Epidermal melanocyte (primary cell): ENCODE measurements around the gene SLC39A11.
"Not testable (repeated sequence)": the region's sequence is repeated elsewhere in the genome, so short reads cannot be mapped to it uniquely, and the experiment has no call there.

Experiments used
- DNase-seq: peaks from one replicate; pipeline ENCODE4 v3.0.0; 2011; ENCODE audit warnings: low spot score; ENCODE audit not compliant: insufficient read length

Gene SLC39A11

DNA sequence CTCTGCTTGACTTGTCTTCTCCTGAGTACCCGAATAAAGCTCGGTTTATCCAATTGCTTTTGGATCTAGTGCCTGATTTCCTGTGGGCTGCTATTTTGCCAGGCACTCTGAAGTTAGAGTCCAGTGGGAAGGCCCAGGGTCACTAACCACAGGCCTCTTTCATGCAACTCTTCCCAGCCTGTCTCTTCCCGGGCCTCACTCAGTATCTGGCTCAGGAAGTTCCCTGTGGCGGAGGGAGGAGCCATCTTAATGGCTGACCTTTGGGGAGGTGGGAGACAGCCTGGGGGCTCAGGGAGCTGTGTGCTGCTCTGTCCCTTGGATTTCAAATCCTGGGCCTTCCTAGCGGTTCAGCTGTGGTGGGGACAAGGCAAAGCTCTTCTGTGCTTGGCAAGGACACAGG, 328.5 kb downstream of the SLC39A11 start:
- DNase-seq, result no peak

DNA sequence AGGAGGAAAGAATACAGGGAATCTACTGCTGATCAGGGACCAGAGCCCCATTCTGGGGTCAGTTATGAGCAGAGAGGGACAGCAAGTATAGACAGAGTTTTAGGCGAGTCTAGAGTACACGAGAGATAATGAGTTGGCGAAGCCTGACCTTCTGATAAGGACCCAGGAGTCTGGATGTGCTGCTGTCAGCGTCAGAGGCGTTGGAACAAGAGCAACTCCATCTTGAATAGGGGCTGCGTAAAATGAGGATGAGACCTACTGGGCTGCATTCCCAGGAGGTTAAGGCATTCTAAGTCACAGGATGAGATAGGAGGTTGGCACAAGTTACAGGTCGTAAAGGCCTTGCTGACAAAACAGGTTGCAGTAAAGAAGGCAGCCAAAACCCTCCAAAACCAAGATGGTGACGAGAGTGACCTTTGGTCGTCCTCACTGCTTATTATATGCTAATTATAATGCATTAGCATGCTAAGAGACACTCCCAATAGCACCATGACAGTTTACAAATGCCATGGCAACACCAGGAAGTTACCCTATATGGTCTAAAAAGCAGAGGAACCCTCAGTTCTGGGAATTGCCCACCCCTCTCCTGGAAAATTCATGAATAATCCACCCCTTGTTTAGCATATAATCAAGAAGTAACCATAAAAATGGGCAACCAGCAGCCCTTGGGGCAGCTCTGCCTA, 330.5 kb downstream of the SLC39A11 start:
- not testable (repeated sequence) for DNase-seq

DNA sequence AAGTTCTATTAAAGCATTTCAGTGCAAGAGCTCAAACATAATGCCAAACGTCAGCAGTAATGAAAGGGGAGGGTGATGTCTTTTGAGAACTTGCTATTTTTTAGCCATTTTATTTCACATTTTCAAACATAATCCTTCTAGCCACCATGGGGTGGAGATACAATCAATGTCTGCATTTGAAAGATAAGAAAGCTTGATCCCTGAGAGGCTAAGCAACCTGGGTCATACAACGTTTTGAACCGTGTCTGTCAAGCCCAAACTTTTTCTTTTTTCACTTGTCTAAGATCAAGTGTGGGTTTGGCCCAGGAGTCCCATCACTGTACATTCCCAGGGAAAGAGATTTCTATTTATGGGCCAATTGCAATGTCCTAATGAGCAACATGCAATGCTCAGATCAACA, 331.1 kb downstream of the SLC39A11 start:
- DNase-seq, result no peak

DNA sequence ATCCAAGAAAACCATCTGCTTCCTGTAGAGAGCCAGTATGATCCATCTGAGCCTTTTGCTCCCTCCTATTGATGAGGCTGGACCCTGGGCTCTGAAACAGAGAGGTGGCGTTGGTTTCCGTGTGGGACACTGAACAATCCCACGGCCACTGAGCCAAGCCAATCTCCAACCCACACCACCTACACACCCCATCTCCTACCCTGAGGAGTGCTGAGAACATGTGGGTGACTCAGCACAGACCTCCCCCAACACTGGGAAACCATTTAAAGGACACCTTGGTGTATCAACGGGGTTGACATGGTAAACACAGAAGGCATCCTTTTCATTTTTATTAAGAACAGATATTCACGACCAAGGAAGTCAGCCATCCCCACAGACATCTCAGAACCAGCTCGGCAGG, 332.1 kb downstream of the SLC39A11 start:
- DNase-seq, result no peak

DNA sequence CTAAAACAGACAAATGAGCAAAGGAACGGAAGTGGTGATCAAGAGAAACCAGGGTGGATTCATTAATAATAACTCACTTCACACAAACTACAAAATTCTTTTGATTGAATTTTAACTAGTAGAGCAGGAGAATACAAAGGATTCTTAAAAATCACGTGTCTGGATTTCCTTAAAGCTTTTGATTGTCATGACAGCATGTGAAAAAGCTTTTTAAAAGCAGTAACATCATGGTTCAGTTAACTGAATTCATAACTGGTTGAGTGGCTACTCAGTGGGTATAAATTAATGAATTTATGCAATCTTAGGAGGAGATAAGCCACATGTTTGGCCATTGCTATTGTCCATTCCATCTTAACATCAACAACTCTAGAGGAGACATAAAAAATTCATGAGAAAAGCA, 333.2 kb downstream of the SLC39A11 start:
- no peak for DNase-seq

DNA sequence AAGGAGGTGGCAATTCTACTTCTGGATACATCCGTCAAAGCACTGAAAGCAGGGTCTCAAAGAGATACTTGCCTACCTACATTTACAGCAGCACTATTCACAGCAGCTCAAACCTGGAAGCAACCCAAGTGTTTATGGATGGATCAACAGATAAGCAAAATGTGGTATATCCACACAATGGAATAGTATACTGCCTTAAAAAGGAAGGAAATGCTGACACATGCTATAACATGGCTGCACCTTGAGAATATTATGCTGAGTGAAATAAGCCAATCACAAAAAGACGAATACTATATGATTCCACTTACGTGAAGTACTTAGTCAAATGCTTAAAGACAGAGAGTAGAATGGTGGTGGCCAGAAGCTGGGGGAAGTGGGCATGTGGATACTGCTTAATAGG, 336.2 kb downstream of the SLC39A11 start:
- DNase-seq, result no peak

DNA sequence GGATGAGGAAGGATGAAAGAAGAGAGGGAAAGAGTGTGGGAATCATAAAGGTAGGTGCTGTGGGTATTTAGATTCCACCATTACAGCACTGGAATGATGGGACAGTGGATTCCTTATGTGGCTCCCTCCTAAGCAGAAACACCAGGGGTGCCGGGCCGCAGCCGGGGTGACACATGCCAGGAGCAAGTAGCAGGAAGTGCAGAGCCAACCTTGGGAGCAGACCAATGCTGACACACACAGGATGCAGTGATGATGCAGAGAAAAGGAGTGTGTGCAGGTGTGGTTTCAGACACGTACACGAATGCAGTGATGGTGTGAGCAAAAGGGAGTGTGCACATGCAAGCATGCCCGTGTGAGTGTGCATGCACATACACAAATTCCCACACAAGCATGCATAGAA, 338.0 kb downstream of the SLC39A11 start:
- DNase-seq, result no peak

DNA sequence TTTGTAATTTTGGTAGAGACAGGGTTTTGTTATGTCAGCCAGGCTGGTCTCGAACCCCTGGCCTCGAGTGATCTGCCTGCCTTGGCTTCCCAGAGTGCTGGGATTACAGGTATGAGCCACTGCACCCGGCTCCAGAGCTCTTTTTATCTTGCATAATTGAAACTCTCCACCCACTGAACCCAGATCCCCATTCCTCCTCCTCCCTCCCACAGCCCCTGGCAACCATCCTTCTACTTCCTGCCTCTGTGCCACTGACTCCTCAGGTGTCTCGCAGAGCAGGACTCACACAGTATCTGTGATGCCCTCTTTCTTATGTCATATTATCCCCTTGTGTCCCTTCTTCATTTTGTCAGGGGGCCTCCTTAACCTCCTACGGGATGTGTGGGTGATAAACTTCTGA, 340.7 kb downstream of the SLC39A11 start:
- no peak for DNase-seq

DNA sequence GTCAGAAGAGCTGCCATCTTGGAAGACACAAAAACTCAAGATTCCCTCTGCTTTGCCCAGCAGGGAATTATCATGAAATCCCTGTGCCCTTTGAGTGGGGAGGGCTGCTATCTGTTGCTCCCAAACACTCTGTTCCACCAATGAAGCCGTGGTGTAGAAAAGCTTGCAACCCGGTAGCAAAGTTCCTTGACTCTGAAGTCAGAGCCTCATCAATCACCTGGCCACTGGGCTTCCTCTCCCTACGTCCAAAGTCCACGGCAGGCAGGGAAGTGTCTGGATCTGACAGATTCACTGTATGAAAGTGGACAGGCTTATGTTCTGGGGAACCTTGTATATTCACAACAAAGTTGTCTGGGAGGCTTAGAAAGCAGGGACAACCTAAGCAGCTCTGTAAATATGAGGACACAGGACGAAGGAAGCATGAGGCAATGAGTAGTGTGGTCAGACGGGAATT, 343.3 kb downstream of the SLC39A11 start:
- DNase-seq, result no peak

DNA sequence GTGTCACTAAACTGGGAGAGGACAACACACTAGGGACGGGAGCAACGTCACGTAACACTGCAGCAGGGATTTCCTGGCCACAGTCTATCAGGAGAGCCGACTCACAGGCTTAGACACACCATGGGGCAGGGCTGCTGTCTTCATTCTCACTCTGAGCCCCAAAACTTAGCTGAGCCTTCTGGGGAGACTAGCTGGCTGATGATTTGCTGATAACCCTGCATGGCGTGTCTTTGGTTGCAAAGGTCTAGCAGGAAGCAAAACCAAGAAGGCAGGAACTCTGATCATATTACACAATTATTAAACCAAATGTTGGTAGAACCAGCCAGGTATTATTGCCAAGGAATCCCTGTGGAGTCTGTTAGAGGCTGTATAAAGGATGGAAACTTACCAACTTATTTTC, 345.0 kb downstream of the SLC39A11 start:
- no peak for DNase-seq

DNA sequence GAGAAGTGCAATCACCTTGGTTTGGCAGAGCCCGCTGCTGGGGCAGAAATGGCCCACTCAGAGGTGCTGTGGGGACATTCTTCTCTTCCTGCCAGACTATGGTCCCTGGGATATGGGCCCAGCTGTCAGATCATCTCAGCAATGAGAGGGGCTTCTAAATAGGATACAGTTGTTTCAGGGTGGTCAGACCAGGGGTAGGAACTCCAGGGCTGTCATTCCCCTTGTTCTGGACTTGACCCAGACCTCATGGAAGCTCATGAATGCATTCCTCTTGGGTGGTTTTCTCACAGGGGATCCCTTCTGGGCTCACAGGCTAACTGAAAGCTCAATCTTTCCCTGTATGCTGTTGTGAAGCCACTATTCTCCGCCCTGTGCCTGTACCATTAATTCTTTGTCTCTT, 347.2 kb downstream of the SLC39A11 start:
- DNase-seq, result no peak

DNA sequence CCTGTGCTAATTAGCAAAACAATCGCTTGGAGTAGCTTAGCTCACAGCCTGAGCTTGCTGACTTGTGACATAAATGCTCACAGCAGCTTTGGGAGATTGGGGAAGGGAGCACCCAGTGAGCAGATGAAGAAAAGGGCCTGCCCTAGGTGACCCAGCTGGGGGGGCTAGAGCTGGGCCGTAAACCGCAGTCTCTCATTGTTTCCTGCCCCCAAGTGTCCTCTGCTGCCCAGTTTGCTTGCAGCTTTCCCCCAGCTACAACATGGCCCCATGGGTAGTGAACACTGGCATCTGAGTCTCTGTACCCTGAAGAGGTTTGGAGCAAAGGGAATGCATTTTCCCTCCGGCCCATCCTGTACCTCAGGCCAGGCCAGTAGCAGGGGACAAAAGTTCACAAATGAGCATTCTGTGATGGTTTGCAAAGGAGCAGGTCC, 349.4 kb downstream of the SLC39A11 start:
- no peak for DNase-seq

DNA sequence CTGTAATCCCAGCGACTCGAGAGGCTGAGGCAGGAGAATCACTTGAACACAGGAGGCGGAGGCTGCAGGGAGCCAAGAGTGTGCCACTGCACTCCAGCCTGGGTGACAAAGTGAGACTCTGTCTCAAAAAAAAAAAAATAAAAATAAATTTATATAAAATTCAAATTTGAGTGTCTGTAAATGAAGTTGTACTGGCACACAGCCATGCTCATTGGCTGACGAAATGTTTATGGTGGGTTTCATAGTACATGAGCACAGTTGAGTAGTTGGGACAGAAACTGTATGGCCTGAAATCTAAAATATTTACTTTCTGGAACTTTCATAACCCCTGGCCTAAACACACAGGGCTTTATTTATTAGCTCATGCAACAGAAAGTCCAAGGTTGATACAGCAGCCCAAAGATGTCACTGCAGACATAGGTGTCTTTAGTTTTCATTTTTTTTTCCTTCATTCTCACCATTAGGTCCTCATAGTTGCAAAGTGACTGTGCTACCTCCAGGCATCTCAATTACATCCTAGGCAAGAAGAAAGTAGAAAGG, 355.3 kb downstream of the SLC39A11 start:
- DNase-seq, result no peak

DNA sequence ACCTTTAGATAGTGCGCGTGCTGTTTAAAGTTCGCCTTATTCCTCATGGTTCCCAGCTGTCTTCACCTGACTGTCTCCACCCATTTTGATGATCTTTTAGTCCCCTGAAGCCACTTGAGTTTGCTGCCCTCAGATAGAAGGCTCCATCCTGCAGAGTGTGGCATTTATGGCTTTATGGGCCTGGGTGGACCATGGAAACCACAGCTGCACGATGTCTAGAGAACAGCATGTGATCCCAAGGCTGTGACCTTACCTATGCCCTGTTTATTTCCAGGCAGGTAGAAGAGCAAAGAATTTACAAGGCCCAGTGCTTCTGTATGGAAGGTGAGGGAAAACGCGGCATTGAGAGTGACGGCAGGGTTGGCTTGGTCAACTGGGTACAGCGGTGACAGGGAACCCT, 356.9 kb downstream of the SLC39A11 start:
- DNase-seq, result no peak

DNA sequence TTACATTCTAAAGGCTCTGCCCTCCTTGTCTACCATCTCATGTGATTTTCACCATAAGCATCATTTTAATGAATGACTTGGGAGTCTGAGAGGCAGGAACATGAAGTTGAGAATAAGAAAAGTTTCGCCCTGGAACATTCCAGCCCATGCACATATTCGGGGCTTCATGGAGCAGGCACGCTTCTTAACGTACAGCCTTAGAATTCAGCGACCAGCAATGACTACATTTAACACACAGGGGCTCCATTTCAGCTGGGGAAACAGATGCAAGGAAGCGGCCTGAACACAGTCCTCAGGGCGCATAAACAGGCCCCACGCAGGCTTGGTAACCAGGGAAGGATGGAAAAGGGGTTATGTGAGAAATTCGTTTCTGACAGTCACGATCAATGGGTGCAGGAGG, 357.4 kb downstream of the SLC39A11 start:
- no peak for DNase-seq

DNA sequence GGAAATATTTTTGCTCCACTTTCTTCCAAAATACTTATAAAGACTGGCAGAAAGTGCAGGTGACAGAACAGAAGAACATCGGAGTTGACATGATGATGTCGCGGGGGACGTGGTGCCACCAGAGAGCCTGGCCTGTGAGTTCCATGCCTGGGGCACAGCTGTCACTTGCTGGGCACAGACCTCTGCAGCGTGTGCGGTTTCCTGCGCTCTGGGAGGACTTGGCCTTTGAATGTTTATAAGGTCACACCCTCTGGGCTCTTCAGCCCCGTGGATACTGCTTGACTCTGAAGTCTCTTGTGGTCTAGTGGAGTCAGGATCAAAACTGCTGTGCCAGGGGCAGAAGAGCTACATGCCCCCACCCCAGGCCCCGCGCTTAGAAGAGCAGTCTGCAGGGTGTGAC, 357.9 kb downstream of the SLC39A11 start:
- no peak for DNase-seq

DNA sequence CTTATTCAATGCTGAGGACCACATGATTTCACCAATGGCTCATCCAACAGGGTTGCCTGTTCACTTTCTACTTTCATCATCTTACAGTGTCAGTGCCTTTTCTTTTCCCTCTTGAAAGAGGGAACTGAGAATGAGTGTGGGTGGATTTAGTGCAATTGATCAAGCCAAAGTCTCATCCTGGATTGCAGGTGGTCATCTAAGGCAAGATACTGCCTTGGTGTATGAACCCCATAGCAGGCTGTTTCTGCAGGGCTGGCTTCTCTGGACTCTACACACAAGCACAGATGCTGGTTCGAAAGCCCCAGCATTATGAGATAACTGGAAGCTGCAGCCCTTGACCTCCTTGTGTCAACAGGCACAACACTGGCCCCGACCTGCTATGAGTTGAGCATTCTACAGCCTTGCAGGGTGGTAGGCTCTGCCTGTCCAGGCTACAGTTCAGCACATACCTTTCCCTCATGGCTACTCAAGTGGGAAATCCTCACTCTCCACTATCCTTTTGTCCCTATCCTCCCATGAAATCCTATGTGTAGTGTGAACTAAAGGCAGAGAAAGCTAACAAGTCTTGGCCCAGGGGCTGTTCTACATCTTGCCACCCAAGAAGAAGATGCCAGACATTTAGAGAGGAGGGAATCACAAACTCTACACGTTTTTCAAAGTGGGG, 358.7 kb downstream of the SLC39A11 start:
- DNase-seq, result no peak

DNA sequence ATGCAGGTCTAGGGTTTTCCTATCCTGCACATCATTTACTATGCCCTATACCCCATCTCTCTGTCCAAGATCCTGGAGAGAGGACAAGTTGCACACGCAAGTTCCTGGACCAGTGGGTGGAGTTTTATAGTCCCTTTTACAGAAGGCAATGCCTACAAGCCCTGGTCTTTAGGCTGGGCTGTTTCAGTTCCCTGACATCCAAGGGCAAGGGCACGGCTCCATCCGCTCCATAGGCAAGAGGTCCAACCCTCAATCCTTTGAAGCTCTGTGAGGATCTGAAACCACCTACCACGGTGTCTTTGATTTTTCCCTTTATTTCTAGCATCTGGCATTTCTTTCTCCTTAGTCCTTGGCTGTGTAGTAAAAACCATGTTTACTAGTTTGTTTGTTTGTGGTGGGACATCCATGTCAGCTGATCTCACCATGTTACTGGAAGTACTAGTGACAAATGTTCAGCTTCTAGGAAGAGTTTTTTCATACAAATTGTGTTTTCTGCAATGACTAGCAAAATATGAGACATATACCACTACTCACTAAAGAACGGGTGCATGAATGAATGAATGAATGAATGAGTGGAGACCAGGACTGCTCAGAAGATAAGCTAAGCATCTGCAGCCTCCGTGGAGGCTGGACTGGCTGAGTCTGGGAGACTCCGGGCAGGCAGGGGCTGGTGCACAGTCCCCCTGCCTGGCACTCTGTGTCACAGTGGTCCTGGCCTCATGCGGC, 359.4 kb downstream of the SLC39A11 start:
- DNase-seq, result no peak

DNA sequence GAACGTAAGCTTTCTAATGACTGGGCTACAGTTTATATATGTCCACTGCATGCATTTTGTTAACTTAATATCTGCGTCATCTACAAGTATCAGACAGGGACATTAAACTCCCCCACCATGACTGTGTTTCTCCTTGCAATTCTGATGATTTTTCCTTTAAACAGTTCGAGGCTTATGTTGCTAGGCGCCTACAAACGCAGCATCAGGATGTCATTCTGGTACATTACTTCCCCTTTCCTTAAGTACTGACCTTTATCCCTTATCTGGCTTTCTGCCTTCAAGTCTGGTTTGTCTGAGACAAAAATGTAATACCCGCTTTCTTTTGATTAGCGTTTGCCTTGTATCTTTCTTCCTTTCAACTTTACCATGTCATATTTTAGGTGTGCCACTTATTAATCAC, 362.4 kb downstream of the SLC39A11 start:
- DNase-seq, result no peak

DNA sequence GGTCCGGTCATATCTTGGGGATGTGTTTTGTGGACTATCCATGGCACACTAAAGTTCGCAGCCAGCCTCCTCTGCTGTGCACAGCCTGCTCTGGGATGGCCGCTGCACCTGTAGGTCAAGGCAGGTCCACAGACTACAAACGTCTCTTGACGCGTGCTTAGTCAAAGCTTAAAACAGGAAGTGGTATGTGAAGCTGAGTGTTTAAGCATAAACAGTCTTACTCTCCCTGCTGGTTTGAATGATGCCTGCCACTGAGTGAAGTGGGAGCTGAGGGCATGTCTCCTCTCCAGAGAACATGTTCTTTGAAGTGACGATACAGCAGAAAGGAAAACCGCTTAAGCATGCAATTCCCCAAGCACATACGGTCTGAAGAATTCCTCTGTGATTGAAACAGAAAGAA, 365.6 kb downstream of the SLC39A11 start:
- DNase-seq, result no peak

DNA sequence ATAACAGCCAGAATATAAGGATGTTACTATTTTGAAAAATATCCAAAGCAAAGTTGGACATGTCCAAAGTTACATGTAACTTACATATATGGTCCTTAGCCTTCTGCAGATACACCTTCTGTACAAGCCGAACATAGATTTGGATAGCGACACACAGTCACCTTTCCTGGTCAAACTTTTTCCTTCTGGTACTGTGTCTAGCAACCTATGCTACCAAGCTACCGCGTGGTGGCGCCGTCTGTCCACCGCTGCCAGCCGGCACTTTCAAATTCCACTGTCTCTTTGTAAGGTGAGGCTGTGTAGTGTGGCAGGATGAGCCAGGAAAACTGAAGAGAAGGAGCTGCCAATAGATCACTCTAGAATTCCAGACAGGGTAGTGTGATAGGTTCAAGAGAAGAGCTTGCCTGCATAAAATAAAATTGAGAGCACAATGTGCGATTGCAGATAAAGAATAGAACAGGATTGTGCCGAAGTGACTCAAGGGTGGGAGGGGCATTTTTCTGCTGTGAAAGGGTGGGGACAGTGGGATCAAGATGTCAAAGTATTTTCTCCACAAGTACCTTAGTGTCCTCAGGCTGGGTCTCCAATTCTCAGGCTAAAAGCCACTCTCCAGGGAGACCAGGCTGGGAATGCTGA, 366.9 kb downstream of the SLC39A11 start:
- DNase-seq, result no peak

DNA sequence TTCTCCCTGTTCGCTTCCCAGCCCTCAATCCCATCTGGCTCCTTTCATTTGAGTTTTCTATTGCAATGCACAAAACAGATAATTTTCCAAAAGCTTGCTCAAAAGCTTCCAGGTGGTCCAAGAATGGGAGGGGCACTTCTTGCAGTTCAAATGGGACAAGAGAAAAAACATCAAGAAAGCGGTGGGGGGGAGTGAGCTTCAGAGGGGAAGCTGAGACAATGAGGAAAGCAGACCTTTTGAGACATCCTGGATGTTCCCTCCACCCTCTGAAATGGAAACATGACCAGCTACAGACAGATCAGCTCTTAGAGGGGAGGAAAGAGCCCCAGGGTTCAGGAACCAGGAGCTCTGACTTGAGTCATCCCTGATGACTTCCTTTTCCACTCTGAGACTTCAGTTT, 368.2 kb downstream of the SLC39A11 start:
- DNase-seq, result no peak
